Activated T-helper 2 cell treated with anti-CD3 and anti-CD28 coated beads, Interferon-gamma antibody, Interleukin-2, Interleukin-4, amounts not matched to agents 10 μg/mL and 5 μg/mL and 100 μg/mL, durations not matched to agents 14 hours and 24 hours and 36 hours (primary cell): ENCODE data around the gene TNS3. TPM values are rescaled to one million over a fixed set of nuclear protein-coding genes. Genes with fewer than 3 reads are reported as not detected.

ENCODE experiments used
- DNase-seq: peaks from one replicate; pipeline ENCODE4 v3.0.0; 2021; ENCODE audit warnings: low spot score
- H3K27ac Mint-ChIP-seq: one replicate; pipeline ENCODE4 v1.8.0; 2021; ENCODE audit warnings: mixed read lengths
- H3K27me3 Mint-ChIP-seq: one replicate; pipeline ENCODE4 v1.8.0; 2021; ENCODE audit warnings: low read depth, mixed read lengths
- H3K36me3 Mint-ChIP-seq: one replicate; pipeline ENCODE4 v1.8.0; 2021; ENCODE audit warnings: low read depth, mixed read lengths
- H3K4me1 Mint-ChIP-seq: one replicate; pipeline ENCODE4 v1.8.0; 2021; ENCODE audit warnings: low read depth, mixed read lengths
- H3K4me3 Mint-ChIP-seq: one replicate; pipeline ENCODE4 v1.8.0; 2021; ENCODE audit warnings: low read depth, mild to moderate bottlenecking, moderate library complexity, mixed read lengths
- H3K9me3 Mint-ChIP-seq: one replicate; pipeline ENCODE4 v1.8.0; 2021; ENCODE audit warnings: mixed read lengths
- intact Hi-C: fragments of 100-400 bp; cut with micrococcal nuclease; formaldehyde crosslinking; loops from one replicate; pipeline ENCODE4 v1.15.1; 2023
- total RNA-seq: library from RNA; stranded (reverse); gene quantifications from 2 replicates; pipeline ENCODE4 v1.2.3, GENCODE V29; 2022

Gene TNS3
- total RNA-seq, 1 donor from 2014 or later = 5.3 TPM

DNA sequence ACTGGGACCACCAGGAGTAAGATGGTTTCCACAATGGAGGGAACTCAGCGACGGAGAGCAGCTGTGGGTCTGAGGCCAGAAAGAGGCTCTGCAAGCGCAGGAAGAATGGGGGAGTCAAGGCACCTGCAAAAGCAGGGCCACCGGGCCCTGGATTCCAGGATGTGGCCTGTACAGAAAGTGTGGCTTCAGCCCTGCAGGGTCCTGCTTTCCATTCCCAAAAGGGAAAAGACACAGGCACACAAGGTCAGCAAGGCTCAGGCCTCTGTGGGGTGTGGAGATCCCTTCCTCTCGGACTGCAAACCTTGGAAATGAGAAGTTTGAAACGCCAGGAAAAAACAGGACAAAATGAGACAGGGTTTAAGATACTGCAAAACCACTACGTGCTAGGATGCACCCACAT is 232.5 kb downstream of the TNS3 start:
- intact Hi-C loops = no loop called here
- Mint-ChIP-seq H3K4me1 (no peaks in the 10 kb centered on the region), H3K27ac (no peak overlapping the region), H3K9me3 (no peaks in the 10 kb centered on the region), H3K36me3 (no peaks in the 10 kb centered on the region), H3K4me3 (no peak overlapping the region), H3K27me3 (no peaks in the 10 kb centered on the region)
- DNase-seq = no peak

- DNase-seq = no peak
- intact Hi-C loops = no loop called here
- Mint-ChIP-seq H3K9me3 (no peaks in the 10 kb centered on the region), H3K27ac (no peak overlapping the region), H3K4me1 (no peaks in the 10 kb centered on the region), H3K4me3 (no peak overlapping the region), H3K36me3 (no peaks in the 10 kb centered on the region), H3K27me3 (no peaks in the 10 kb centered on the region)
Measured at GRCh38 chr7:47347816-47348385, 234.0 kb downstream of the TNS3 start.

- H3K4me3 Mint-ChIP-seq = no peak overlapping the region
- H3K27me3 Mint-ChIP-seq = no peaks in the 10 kb centered on the region
- no peak overlapping the region for H3K27ac Mint-ChIP-seq
- H3K9me3 Mint-ChIP-seq = no peaks in the 10 kb centered on the region
- H3K36me3 Mint-ChIP-seq = no peaks in the 10 kb centered on the region
- DNase-seq = no peak
- intact Hi-C loops = no loop called here
- no peaks in the 10 kb centered on the region for H3K4me1 Mint-ChIP-seq
Measured at GRCh38 chr7:47347346-47347745, 234.6 kb downstream of the TNS3 start.

DNA sequence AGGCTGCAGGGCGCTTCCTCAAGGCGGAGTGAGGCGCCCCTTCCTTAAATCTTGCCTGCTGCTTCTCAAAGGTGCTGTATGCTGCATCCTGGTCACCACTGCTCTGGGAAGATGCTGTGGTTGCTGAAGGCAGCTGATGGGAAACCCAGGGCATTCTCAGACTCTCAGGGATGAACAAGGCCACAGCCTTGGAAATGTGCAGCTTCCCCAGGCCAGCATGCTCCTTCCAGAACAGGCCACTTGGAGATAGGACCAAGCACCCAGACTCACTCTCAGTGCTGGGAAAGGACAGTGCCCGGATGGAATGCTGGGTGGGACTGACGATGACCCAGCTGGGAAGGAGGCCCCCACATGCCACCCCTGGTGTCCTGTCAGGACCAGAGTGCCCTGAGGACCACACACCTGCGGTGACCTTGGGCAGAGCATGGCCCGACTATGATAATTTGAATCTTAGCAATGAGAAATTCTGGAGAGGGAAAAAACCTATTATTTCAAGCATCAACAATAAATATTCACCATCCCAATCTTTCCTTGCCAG is 235.5 kb downstream of the TNS3 start:
- Mint-ChIP-seq H3K4me1 (no peaks in the 10 kb centered on the region), H3K9me3 (no peaks in the 10 kb centered on the region), H3K36me3 (no peaks in the 10 kb centered on the region), H3K4me3 (no peak overlapping the region), H3K27ac (no peak overlapping the region), H3K27me3 (no peaks in the 10 kb centered on the region)
- no peak for DNase-seq
- intact Hi-C loops = no loop called here

DNA sequence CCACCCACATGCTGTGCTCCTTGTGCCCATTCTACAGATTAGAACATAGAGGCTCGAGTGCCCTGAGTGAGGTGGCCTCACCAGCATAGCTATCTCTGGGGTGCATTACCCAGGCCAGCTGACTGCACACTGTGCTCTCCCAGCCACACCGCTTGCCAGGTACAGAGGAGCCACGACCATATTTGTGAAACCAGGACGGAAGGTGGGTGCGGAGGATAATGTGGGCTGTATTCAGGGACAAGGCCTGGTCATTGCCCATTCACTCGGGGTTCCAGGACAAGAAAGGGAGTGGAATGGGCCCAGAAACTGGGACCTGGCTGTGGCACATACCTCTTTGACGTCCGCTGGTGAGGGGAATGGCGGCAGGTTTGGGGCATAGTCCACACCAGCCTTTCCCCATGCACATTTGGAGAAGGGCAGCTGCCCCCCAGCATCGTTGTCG is 236.0 kb downstream of the TNS3 start:
- no peak overlapping the region for H3K27ac Mint-ChIP-seq
- no peaks in the 10 kb centered on the region for H3K27me3 Mint-ChIP-seq
- no peak for DNase-seq
- no peaks in the 10 kb centered on the region for H3K4me1 Mint-ChIP-seq
- H3K4me3 Mint-ChIP-seq = no peak overlapping the region
- no peaks in the 10 kb centered on the region for H3K9me3 Mint-ChIP-seq
- H3K36me3 Mint-ChIP-seq = no peaks in the 10 kb centered on the region
- intact Hi-C loops = no loop called here

DNA sequence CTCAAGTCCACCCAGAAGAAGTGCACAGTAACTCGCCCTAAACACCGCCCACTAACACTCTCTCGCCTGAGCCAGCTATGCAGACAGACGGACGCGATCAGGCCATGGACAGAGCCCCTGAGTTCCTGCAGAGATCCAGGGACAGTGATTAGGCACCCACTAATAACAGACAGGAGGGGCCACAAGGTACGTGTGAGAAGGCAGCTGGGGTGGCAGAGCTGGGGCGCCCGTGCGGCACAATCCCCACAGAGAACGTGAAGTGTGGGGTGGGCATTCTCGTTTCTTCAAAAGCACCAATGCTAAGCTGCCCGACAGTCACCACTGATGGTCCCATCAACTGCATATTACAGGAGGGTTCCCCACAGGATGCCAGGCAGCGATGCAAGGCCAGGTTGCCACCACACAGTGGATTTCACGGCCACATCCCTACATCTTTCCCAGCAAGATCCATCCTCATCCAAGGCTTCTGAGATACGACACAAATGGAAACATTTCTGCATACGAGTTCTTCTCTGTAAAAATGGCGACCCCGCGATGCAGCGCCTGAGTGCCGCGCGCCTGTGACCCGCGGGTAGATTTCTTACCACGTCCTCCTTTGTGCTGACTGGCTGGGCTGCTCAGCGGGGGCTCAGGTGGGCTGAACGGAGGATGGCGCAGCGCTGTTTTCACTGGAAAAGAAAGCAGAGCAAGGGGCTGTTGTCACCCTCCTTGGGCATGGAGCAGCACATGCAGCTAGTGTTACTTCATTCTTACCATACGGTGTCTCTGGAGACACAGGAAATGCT is 237.5 kb downstream of the TNS3 start:
- Mint-ChIP-seq H3K4me1 (no peaks in the 10 kb centered on the region), H3K4me3 (no peak overlapping the region), H3K27ac (no peak overlapping the region), H3K36me3 (no peaks in the 10 kb centered on the region), H3K27me3 (no peaks in the 10 kb centered on the region), H3K9me3 (no peaks in the 10 kb centered on the region)
- intact Hi-C loops = no loop called here
- no peak for DNase-seq

- Mint-ChIP-seq H3K27ac (no peak overlapping the region), H3K36me3 (no peaks in the 10 kb centered on the region), H3K27me3 (no peaks in the 10 kb centered on the region), H3K4me3 (no peak overlapping the region), H3K4me1 (no peaks in the 10 kb centered on the region), H3K9me3 (no peaks in the 10 kb centered on the region)
- no peak for DNase-seq
- intact Hi-C loops = no loop called here
Measured at GRCh38 chr7:47343061-47343455, 238.9 kb downstream of the TNS3 start.

DNA sequence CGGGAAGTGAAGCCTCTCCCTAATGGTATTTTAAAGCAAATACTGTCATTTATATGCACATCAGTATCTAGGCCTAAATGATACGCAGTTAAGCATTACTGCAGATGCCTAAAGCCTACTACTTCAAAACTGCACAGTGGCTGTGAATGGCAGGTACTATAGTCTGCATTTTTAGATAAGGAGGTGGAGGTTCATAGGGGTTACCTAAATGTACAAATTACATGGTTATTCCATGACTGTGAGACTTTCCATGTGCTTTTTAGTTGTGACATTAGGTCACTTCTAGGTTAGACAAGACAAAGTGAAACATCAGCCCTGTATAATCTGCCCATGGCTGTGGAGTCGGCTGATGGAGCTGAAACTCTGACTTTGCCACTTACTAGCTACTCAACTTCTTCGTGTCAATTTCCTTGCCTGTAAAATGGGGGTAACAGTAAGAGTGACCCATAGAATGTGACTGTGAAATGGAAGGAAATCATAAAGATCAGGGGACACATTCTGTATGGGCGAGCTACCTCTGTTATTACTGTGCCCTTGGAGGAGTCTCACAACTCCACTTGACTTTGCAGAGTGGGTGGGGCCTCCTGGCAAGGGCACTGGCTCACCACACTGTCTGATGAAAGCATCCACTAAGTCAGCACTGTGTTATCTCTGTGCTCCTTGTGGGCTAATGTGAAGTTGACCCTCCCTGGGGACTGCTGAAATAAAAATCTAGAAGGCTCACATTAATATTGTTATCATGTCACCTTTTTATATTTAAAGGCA is 239.4 kb downstream of the TNS3 start:
- H3K27ac Mint-ChIP-seq = no peak overlapping the region
- H3K27me3 Mint-ChIP-seq = no peaks in the 10 kb centered on the region
- H3K4me1 Mint-ChIP-seq = no peaks in the 10 kb centered on the region
- H3K9me3 Mint-ChIP-seq = no peaks in the 10 kb centered on the region
- intact Hi-C loops = no loop called here
- no peaks in the 10 kb centered on the region for H3K36me3 Mint-ChIP-seq
- no peak for DNase-seq
- no peak overlapping the region for H3K4me3 Mint-ChIP-seq

DNA sequence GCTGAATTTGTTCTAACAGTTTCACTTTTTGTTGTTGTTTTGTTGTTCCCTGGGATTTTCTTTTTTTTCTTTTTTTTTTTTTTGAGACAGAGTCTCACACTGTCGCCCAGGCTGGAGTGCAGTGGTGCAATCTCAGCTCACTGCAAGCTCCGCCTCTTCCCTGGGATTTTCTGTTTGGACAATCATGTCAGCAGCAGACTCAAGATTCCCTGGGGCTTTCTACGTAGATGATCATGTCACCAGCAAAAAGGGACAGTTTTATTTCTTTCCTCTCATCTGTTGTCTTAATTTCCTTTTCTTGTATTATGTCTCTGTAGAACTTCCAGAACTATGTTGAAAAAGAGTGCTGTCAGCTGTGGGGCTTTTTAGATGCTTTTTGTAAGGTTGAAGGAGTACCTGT is 241.4 kb downstream of the TNS3 start:
- no peaks in the 10 kb centered on the region for H3K4me1 Mint-ChIP-seq
- no peak overlapping the region for H3K4me3 Mint-ChIP-seq
- intact Hi-C loops = no loop called here
- no peaks in the 10 kb centered on the region for H3K27me3 Mint-ChIP-seq
- no peak for DNase-seq
- no peaks in the 10 kb centered on the region for H3K9me3 Mint-ChIP-seq
- no peaks in the 10 kb centered on the region for H3K36me3 Mint-ChIP-seq
- H3K27ac Mint-ChIP-seq = no peak overlapping the region

DNA sequence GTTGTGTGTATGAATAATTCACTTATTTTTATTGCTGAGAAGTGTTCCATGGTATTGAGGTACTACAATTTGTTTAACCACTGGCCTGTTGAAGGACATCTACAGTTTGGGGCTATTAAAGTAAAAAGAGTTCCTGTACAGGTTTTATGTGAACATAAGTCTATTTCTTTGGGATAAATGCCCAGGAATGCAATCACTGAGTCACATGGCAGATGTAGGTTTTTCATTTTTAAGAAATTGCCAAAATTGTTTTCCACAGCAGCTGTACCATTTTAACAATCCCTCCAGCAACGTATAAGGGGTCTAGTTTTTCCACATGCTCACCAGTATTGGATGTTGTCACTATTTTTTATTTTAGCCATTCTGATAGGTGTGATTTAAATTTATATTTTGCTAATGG is 243.9 kb downstream of the TNS3 start:
- DNase-seq = no peak
- H3K4me1 Mint-ChIP-seq = no peaks in the 10 kb centered on the region
- no peak overlapping the region for H3K27ac Mint-ChIP-seq
- no peaks in the 10 kb centered on the region for H3K9me3 Mint-ChIP-seq
- no peaks in the 10 kb centered on the region for H3K36me3 Mint-ChIP-seq
- H3K4me3 Mint-ChIP-seq = no peak overlapping the region
- H3K27me3 Mint-ChIP-seq = no peaks in the 10 kb centered on the region
- intact Hi-C loops = loop anchor here (10.0 kb wide), 1 partner anchor 73 kb away; no protein-coding TSS in a partner anchor

DNA sequence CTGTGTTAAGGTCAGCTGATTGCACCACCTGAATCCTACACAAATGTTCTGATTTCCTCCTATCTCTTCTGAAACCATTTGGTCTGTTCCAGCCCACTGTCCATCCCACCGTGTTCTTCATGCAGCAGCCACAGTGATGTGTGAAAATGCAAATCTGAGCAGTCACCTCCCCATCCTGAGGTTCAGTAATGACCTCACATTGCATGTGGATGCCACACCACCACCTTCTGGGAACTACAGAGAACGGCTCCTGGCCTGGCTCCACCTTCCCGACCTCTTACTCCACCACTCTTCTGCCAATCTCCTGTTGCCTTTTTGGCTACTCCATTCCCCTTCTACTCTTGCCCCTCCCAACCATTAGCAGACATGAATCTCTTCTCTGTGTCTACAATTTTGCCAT is 244.4 kb downstream of the TNS3 start:
- Mint-ChIP-seq H3K27ac (no peak overlapping the region), H3K4me3 (no peak overlapping the region), H3K4me1 (no peaks in the 10 kb centered on the region), H3K36me3 (no peaks in the 10 kb centered on the region), H3K9me3 (no peaks in the 10 kb centered on the region), H3K27me3 (no peaks in the 10 kb centered on the region)
- intact Hi-C loops = loop anchor here (10.0 kb wide), 1 partner anchor 73 kb away; no protein-coding TSS in a partner anchor
- DNase-seq = no peak

DNA sequence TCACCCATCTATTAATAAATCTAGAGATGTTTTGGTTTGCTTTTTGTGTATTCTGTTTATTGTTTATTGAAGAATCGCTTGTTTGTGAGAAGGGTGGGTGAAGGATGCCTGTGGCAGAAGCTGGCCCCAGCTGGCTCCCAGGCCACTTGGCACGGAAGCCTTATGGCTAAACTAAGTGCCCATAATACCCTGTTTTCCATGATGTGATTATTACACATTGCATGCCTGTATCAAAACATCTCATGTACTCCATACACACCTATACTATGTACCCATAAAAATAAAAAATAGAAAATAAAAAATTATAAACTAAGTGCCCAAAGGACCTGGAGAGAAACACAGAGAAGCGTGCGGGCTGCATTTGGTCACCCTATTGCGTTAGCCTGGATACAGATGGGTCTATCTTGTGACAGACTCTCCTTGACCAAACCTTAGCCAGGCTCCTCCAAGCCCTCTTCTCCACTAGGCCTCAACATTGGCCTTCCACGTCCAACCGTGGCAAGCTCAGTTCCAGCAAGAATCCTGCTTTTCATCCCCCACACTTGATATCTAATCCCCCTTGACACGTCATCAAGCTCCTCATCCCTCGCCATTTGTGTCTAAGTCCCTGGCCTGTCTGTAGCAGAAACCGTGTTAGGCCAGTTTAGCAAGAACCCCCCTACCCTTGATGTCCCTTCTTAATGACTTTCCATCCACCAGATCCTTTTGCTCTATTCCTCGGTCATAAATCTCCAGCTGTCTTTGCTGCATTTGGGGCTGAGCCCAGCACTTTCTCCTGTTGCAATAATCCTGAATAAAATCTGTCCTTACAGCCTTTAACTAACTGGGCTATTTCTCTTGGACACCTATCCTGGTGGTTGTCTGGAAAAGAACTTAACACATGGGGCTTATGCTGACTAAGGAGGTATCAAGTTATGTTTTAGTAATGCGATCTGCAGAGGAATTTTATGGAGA is 245.2 kb downstream of the TNS3 start:
- no peak for DNase-seq
- intact Hi-C loops = loop anchor here (10.0 kb wide), 1 partner anchor 72 kb away; no protein-coding TSS in a partner anchor
- Mint-ChIP-seq H3K9me3 (no peaks in the 10 kb centered on the region), H3K4me1 (no peaks in the 10 kb centered on the region), H3K4me3 (no peak overlapping the region), H3K36me3 (no peaks in the 10 kb centered on the region), H3K27me3 (no peaks in the 10 kb centered on the region), H3K27ac (no peak overlapping the region)
